Measurements from ENCODE around the gene CPTP. TPM values are rescaled to one million over a fixed set of nuclear protein-coding genes. Genes with fewer than 3 reads are reported as not detected.

The CPTP gene
- total and polyA plus RNA-seq, 2 of the 13 experiments (the other 11 are each of a cell fraction or from before 2014, with no cell fraction given) = 5.5 to 9.3 TPM

- TF ChIP-seq ZNF784 (CRISPR knock-in tag; IDR thresholded peaks at IDR 0.05; ENCODE audit: borderline replicate concordance) (no peak), ZBTB14 (CRISPR knock-in tag; IDR thresholded peaks at IDR 0.05) (no peak), E2F2 (CRISPR knock-in tag; IDR thresholded peaks at IDR 0.05; ENCODE audit: borderline replicate concordance) (no peak), ZGPAT (CRISPR knock-in tag; IDR thresholded peaks at IDR 0.05) (no peak), ARID3A (IDR thresholded peaks at IDR 0.05; ENCODE audit: low read depth, low read length) (no peak), MBD4 (IDR thresholded peaks at IDR 0.05; ENCODE audit: borderline replicate concordance, low read length) (no peak), ATF6 (CRISPR knock-in tag; conservative IDR thresholded peaks at IDR 0.05) (no peak), STAG1 (CRISPR knock-in tag; IDR thresholded peaks at IDR 0.05) (no peak), CENPBD1 (CRISPR knock-in tag; IDR thresholded peaks at IDR 0.05; ENCODE audit: borderline replicate concordance, low read depth) (no peak), PATZ1 (CRISPR knock-in tag; IDR thresholded peaks at IDR 0.05) (peak; percentile 33; the same call in 1 of the 2 replicates), ARID2 (CRISPR knock-in tag; IDR thresholded peaks at IDR 0.05; ENCODE audit: borderline replicate concordance) (peak; percentile 70; the same call in 1 of the 2 replicates), GATA4 (IDR thresholded peaks at IDR 0.05; ENCODE audit: borderline replicate concordance, low read depth) (no peak), KDM2A (CRISPR knock-in tag; IDR thresholded peaks at IDR 0.05; ENCODE audit: borderline replicate concordance, low read depth) (peak; percentile 48), SP4 (CRISPR knock-in tag; IDR thresholded peaks at IDR 0.05) (no peak), NFYB (CRISPR knock-in tag; IDR thresholded peaks at IDR 0.05) (no peak), MTA1 (CRISPR knock-in tag; IDR thresholded peaks at IDR 0.05; ENCODE audit: borderline replicate concordance) (peak; percentile 37; the same call in 1 of the 2 replicates)
Observed at GRCh38 chr1:1304331-1305299, 20.0 kb upstream of the CPTP start (continued).
